Measurements from ENCODE around the gene API5. TPM values are rescaled to one million over a fixed set of nuclear protein-coding genes. Genes with fewer than 3 reads are reported as not detected.

Gene API5
- total RNA-seq, 1 experiment from 2014 or later: 142 TPM

Other genes starting within 250 kb of the API5 start
- 69.0 to 74.5 TPM (median 73.5 TPM) in 3 replicates for gene TTC17, start 46.9 kb downstream of the API5 start, total RNA-seq (2021)

Measured in WTC11 (cell line).